ENCODE data around the gene HIF3A.

Gene HIF3A

DNA sequence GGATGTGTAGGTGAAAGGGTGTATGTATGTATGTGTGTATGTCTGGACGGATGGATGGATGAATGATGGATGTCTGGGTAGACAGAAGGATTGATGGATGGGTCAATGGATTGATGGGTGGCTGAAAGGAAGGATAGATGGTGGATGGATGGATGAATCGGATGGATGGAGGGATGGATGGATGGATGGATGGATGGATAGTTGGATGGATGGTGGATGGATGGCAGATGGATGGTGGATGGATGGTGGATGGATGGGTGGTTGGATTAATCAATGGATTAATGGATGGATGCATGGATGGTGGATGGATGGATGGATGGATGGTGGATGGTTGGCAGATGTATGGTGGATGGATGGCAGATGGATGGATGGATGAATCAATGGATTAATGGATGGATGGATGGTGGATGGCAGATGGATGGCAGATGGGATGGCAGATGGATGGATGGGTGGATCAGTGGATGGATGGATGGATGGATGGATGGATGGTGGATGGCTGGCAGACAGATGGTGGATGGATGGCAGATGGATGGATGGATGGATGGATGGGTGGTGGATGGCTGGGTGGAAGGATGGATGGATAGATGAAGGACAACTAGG lies 33.6 kb downstream of the HIF3A start:
- Histone ChIP-seq H3K9me3 (ENCODE audit: insufficient read depth, low read length) (peaks cover 35% of the 10 kb centered on the region), H3K36me3 (ENCODE audit: insufficient read depth, insufficient read length, low read length) (peaks cover 21% of the 10 kb centered on the region), H3K4me3 (ENCODE audit: insufficient read length, low read depth) (no peak overlapping the region), H3K9ac (ENCODE audit: insufficient read length, low read depth) (no peak overlapping the region), H3K27me3 (ENCODE audit: insufficient read depth, insufficient read length) (no peaks in the 10 kb centered on the region), H3K4me1 (ENCODE audit: insufficient read depth, insufficient read length) (no peaks in the 10 kb centered on the region)
- TF ChIP-seq SUZ12 (IDR thresholded peaks at IDR 0.05; ENCODE audit: extremely low read depth, insufficient read depth, insufficient read length) (no peak), ZNF274 (IDR thresholded peaks at IDR 0.05; ENCODE audit: low read depth, low read length) (no peak), YY1 (IDR thresholded peaks at IDR 0.05; ENCODE audit: insufficient read depth, insufficient read length) (no peak)
- DNase-seq (ENCODE audit: low read depth, low spot score): no peak

DNA sequence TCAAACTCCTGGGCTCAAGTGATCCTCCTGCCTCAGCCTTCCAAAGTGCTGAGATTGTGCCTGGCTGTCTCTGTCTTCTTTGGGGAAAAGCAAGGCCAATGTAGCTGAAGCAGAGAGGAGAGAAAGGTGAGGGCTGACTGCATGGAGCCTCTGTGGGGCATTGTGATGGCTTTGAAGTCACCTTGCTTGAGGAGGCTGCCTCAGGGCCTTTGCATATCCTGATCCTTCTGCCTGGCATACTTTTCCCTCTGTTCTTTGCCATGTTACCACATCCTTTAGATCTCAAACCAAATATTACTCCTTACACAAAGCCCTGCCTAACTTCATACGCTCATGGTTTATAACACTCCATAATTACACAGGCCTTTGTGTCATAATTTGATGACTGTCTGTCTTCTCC lies 40.6 kb downstream of the HIF3A start:
- no peak for DNase-seq (ENCODE audit: low read depth, low spot score)
- no peak overlapping the region for H3K4me3 ChIP-seq (ENCODE audit: insufficient read length, low read depth)
- H3K4me1 ChIP-seq (ENCODE audit: insufficient read depth, insufficient read length): no peaks in the 10 kb centered on the region
- H3K27me3 ChIP-seq (ENCODE audit: insufficient read depth, insufficient read length): no peaks in the 10 kb centered on the region
- no peaks in the 10 kb centered on the region for H3K9me3 ChIP-seq (ENCODE audit: insufficient read depth, low read length)
- no peak overlapping the region for H3K9ac ChIP-seq (ENCODE audit: insufficient read length, low read depth)
- no peaks in the 10 kb centered on the region for H3K36me3 ChIP-seq (ENCODE audit: insufficient read depth, insufficient read length, low read length)
- no peak for TF ChIP-seq ZNF274 (IDR thresholded peaks at IDR 0.05; ENCODE audit: low read depth, low read length)
- TF ChIP-seq YY1 (IDR thresholded peaks at IDR 0.05; ENCODE audit: insufficient read depth, insufficient read length): no peak
- TF ChIP-seq SUZ12 (IDR thresholded peaks at IDR 0.05; ENCODE audit: extremely low read depth, insufficient read depth, insufficient read length): no peak

DNA sequence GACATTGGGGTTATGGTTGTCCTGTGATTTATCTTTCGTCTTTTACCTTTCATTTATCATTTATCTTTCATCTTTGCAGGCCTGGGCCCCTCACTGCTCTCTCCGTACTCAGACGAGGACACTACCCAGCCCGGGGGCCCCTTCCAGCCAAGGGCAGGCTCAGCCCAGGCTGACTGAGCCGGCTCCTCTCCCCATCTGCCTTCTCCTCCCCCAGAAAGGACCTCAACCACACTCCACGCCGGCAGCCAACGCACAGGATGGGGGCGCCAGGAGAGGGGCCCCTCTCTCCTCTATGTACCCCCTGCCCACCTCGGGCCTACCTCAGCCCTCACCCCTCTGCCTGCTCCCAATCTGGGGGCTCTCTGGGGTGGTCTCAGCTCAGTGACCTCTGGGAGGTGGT lies 42.6 kb downstream of the HIF3A start:
- Histone ChIP-seq H3K4me1 (ENCODE audit: insufficient read depth, insufficient read length) (no peaks in the 10 kb centered on the region), H3K27me3 (ENCODE audit: insufficient read depth, insufficient read length) (no peaks in the 10 kb centered on the region), H3K36me3 (ENCODE audit: insufficient read depth, insufficient read length, low read length) (no peaks in the 10 kb centered on the region), H3K4me3 (ENCODE audit: insufficient read length, low read depth) (no peak overlapping the region), H3K9me3 (ENCODE audit: insufficient read depth, low read length) (no peaks in the 10 kb centered on the region), H3K9ac (ENCODE audit: insufficient read length, low read depth) (no peak overlapping the region)
- no peak for TF ChIP-seq SUZ12 (IDR thresholded peaks at IDR 0.05; ENCODE audit: extremely low read depth, insufficient read depth, insufficient read length)
- TF ChIP-seq YY1 (IDR thresholded peaks at IDR 0.05; ENCODE audit: insufficient read depth, insufficient read length): no peak
- TF ChIP-seq ZNF274 (IDR thresholded peaks at IDR 0.05; ENCODE audit: low read depth, low read length): no peak
- no peak for DNase-seq (ENCODE audit: low read depth, low spot score)

DNA sequence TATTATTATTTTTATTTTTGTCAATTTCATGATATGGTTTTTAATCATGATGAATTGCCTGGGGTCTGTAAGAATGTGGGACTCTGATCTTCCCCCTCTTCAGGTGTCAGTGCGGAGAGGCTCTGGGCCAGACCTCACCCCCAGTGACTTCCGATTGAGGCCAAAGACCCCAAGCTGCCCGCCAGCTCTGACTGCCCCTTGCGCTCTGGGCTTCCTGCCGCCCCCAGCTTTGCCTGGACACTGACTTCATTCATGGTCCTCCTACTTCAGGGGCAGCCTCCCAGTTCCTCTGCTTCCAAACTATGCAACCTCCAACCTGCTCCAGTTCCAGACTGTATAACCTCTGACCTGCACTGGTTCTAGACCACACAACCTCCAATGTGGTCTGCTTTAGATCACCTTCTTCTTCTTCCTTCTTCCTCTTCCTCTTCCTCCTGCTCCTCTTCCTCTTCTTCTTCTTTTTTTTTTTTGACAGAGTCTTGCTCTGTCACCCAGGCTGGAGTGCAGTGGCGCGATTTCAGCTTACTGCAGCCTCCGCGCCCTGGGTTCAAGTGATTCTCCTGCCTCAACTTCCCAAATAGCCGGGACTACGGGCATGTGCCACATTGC lies 43.3 kb downstream of the HIF3A start:
- H3K36me3 ChIP-seq (ENCODE audit: insufficient read depth, insufficient read length, low read length): no peaks in the 10 kb centered on the region
- H3K9ac ChIP-seq (ENCODE audit: insufficient read length, low read depth): no peak overlapping the region
- DNase-seq (ENCODE audit: low read depth, low spot score): no peak
- no peaks in the 10 kb centered on the region for H3K4me1 ChIP-seq (ENCODE audit: insufficient read depth, insufficient read length)
- H3K9me3 ChIP-seq (ENCODE audit: insufficient read depth, low read length): no peaks in the 10 kb centered on the region
- no peaks in the 10 kb centered on the region for H3K27me3 ChIP-seq (ENCODE audit: insufficient read depth, insufficient read length)
- H3K4me3 ChIP-seq (ENCODE audit: insufficient read length, low read depth): no peak overlapping the region
- TF ChIP-seq SUZ12 (IDR thresholded peaks at IDR 0.05; ENCODE audit: extremely low read depth, insufficient read depth, insufficient read length) (no peak), ZNF274 (IDR thresholded peaks at IDR 0.05; ENCODE audit: low read depth, low read length) (no peak), YY1 (IDR thresholded peaks at IDR 0.05; ENCODE audit: insufficient read depth, insufficient read length) (no peak)

DNA sequence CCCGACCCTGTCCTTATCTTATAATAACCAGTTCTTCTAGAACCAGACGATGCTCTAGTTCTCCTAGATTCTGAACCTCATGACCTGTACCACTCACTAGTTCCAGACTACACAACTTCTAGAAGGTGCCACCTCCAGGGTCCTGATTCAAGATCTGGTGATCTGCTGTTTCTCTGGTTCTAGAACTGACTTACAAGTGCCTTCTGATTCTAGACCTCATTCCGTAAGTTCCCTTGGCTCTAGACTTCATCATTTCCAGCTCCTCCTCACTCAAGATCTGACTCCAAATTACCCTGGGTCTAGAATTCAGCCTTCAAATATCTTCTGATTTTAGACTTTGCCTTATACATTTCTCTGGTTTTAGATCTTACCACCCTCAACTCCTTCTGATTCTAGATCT lies 45.1 kb downstream of the HIF3A start:
- no peak for TF ChIP-seq ZNF274 (IDR thresholded peaks at IDR 0.05; ENCODE audit: low read depth, low read length)
- TF ChIP-seq YY1 (IDR thresholded peaks at IDR 0.05; ENCODE audit: insufficient read depth, insufficient read length): no peak
- no peak for TF ChIP-seq SUZ12 (IDR thresholded peaks at IDR 0.05; ENCODE audit: extremely low read depth, insufficient read depth, insufficient read length)
- H3K9ac ChIP-seq (ENCODE audit: insufficient read length, low read depth): no peak overlapping the region
- H3K4me3 ChIP-seq (ENCODE audit: insufficient read length, low read depth): no peak overlapping the region
- H3K36me3 ChIP-seq (ENCODE audit: insufficient read depth, insufficient read length, low read length): no peaks in the 10 kb centered on the region
- H3K4me1 ChIP-seq (ENCODE audit: insufficient read depth, insufficient read length): no peaks in the 10 kb centered on the region
- DNase-seq (ENCODE audit: low read depth, low spot score): no peak
- no peaks in the 10 kb centered on the region for H3K9me3 ChIP-seq (ENCODE audit: insufficient read depth, low read length)
- no peaks in the 10 kb centered on the region for H3K27me3 ChIP-seq (ENCODE audit: insufficient read depth, insufficient read length)

DNA sequence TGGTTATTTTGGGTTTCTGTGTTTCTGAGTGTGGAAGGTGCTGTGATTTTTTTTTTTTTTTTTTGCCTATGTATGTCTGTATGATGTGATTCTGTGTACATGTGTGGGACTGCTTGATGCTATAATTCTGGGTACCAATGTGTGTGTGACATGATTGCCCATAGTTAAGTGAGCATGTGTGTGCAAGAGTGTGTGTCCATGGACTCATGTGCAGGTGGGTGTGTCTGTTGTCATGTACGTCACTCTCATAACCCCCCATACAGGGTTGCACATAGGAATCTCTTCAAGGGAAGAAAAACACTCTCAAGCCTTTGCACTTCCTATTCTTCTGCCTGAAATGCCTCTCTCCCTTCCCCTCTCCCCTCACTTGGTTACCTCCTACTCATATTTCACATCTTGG lies 47.5 kb downstream of the HIF3A start:
- no peaks in the 10 kb centered on the region for H3K27me3 ChIP-seq (ENCODE audit: insufficient read depth, insufficient read length)
- no peaks in the 10 kb centered on the region for H3K4me1 ChIP-seq (ENCODE audit: insufficient read depth, insufficient read length)
- no peak overlapping the region for H3K4me3 ChIP-seq (ENCODE audit: insufficient read length, low read depth)
- TF ChIP-seq ZNF274 (IDR thresholded peaks at IDR 0.05; ENCODE audit: low read depth, low read length): no peak
- no peak for TF ChIP-seq SUZ12 (IDR thresholded peaks at IDR 0.05; ENCODE audit: extremely low read depth, insufficient read depth, insufficient read length)
- no peak for TF ChIP-seq YY1 (IDR thresholded peaks at IDR 0.05; ENCODE audit: insufficient read depth, insufficient read length)
- DNase-seq (ENCODE audit: low read depth, low spot score): no peak
- no peaks in the 10 kb centered on the region for H3K9me3 ChIP-seq (ENCODE audit: insufficient read depth, low read length)
- no peak overlapping the region for H3K9ac ChIP-seq (ENCODE audit: insufficient read length, low read depth)
- peaks cover 9% of the 10 kb centered on the region for H3K36me3 ChIP-seq (ENCODE audit: insufficient read depth, insufficient read length, low read length)

DNA sequence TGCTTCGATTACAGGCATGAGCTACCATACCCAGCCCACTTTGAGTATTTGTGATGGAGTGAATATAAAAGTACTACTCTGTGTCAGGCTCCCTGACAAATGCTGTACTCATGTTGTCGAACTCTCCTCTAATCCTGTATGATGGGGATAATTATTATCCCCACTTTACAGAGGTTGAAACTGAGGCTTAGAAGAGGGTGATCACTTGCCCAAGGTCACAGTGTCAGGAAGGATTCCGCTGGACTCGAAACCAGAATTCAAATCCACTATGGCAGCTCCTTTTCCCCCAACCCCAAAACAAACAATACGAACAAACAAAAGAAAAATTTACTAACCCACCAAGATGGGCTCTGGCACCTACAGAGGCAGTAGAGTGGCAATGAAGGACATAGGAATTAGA lies 48.3 kb downstream of the HIF3A start:
- Histone ChIP-seq H3K9ac (ENCODE audit: insufficient read length, low read depth) (no peak overlapping the region), H3K4me1 (ENCODE audit: insufficient read depth, insufficient read length) (no peaks in the 10 kb centered on the region), H3K36me3 (ENCODE audit: insufficient read depth, insufficient read length, low read length) (peaks cover 12% of the 10 kb centered on the region), H3K9me3 (ENCODE audit: insufficient read depth, low read length) (no peaks in the 10 kb centered on the region), H3K27me3 (ENCODE audit: insufficient read depth, insufficient read length) (no peaks in the 10 kb centered on the region), H3K4me3 (ENCODE audit: insufficient read length, low read depth) (no peak overlapping the region)
- no peak for DNase-seq (ENCODE audit: low read depth, low spot score)
- no peak for TF ChIP-seq YY1 (IDR thresholded peaks at IDR 0.05; ENCODE audit: insufficient read depth, insufficient read length)
- TF ChIP-seq ZNF274 (IDR thresholded peaks at IDR 0.05; ENCODE audit: low read depth, low read length): no peak
- TF ChIP-seq SUZ12 (IDR thresholded peaks at IDR 0.05; ENCODE audit: extremely low read depth, insufficient read depth, insufficient read length): no peak
